ENCODE results near the gene PCCA. TPM values are rescaled to one million over a fixed set of nuclear protein-coding genes. Genes with fewer than 3 reads are reported as not detected.
A peak's percentile ranks its signal among the peaks of the same experiment; 100 is the strongest.

The PCCA gene
- total and polyA plus RNA-seq, 3 experiments from 2014 or later: 6.1 to 9.5 (median 6.2) TPM

- Histone ChIP-seq H3K9me3 (ENCODE audit: low read length) (no peaks in the 10 kb centered on the region), H3K4me3 (ENCODE audit: low read length) (no peak overlapping the region), H3K4me1 (ENCODE audit: insufficient read depth, low read length) (no peaks in the 10 kb centered on the region), H3K36me3 (ENCODE audit: insufficient read depth, low read length) (no peaks in the 10 kb centered on the region), H3K27ac (ENCODE audit: low read depth, low read length) (no peak overlapping the region), H3K27me3 (ENCODE audit: insufficient read depth, low read length, poor library complexity, severe bottlenecking) (no peaks in the 10 kb centered on the region)
- ChIA-PET CTCF (no interaction called here), POLR2A (no interaction called here)
- Mint-ChIP-seq H3K27ac (no peak overlapping the region), H3K4me3 (no peak overlapping the region), H3K36me3 (peaks cover 0 to 7% (median 7%) of the 10 kb centered on the region in 3 donors), H3K27me3 (no peaks in the 10 kb centered on the region), H3K4me1 (peaks cover 7 to 12% (median 8%) of the 10 kb centered on the region in 3 donors), H3K9me3 (no peaks in the 10 kb centered on the region)
- no peak for DNase-seq
Observed at GRCh38 chr13:100465558-100465957, 376.7 kb downstream of the PCCA start.

- H3K4me3 ChIP-seq (ENCODE audit: low read length): no peak overlapping the region
- no peaks in the 10 kb centered on the region for H3K36me3 ChIP-seq (ENCODE audit: insufficient read depth, low read length)
- no peak for DNase-seq
- no peaks in the 10 kb centered on the region for H3K9me3 ChIP-seq (ENCODE audit: low read length)
- Mint-ChIP-seq H3K9me3 (no peaks in the 10 kb centered on the region), H3K4me3 (peak overlapping the region in 3 of 7 donors; percentile 1 to 38 (median 13)), H3K36me3 (peaks cover 0 to 5% (median 2%) of the 10 kb centered on the region in 3 donors), H3K27me3 (peaks cover 0 to 2% of the 10 kb centered on the region in 2 donors), H3K4me1 (peaks cover 17 to 20% (median 20%) of the 10 kb centered on the region in 3 donors), H3K27ac (peak overlapping the region in 4 of 8 donors; percentile 31 to 69 (median 58))
- POLR2A ChIA-PET: no interaction called here
- H3K4me1 ChIP-seq (ENCODE audit: insufficient read depth, low read length): no peaks in the 10 kb centered on the region
- H3K27ac ChIP-seq (ENCODE audit: low read depth, low read length): no peak overlapping the region
- CTCF ChIA-PET: no interaction called here
- no peaks in the 10 kb centered on the region for H3K27me3 ChIP-seq (ENCODE audit: insufficient read depth, low read length, poor library complexity, severe bottlenecking)
Observed at GRCh38 chr13:100470866-100471505, 382.1 kb downstream of the PCCA start.

- Histone ChIP-seq H3K4me1 (ENCODE audit: insufficient read depth, low read length) (no peaks in the 10 kb centered on the region), H3K9me3 (ENCODE audit: low read length) (no peaks in the 10 kb centered on the region), H3K27ac (ENCODE audit: low read depth, low read length) (no peak overlapping the region), H3K27me3 (ENCODE audit: insufficient read depth, low read length, poor library complexity, severe bottlenecking) (no peaks in the 10 kb centered on the region), H3K4me3 (ENCODE audit: low read length) (no peak overlapping the region), H3K36me3 (ENCODE audit: insufficient read depth, low read length) (no peaks in the 10 kb centered on the region)
- no peak overlapping the region for H3K27ac Mint-ChIP-seq
- H3K4me3 Mint-ChIP-seq: no peak overlapping the region
- no peaks in the 10 kb centered on the region for H3K9me3 Mint-ChIP-seq
- peaks cover 0 to 2% of the 10 kb centered on the region in 2 donors for H3K27me3 Mint-ChIP-seq
- H3K4me1 Mint-ChIP-seq: peaks cover 17 to 20% (median 20%) of the 10 kb centered on the region in 3 donors
- ChIA-PET CTCF (no interaction called here), POLR2A (no interaction called here)
- H3K36me3 Mint-ChIP-seq: no peaks in the 10 kb centered on the region
- no peak for DNase-seq
Observed at GRCh38 chr13:100473087-100473486, 384.2 kb downstream of the PCCA start.

GRCh38 chr13:100473501-100474044, 384.7 kb downstream of the PCCA start:
- H3K27ac Mint-ChIP-seq: no peak overlapping the region
- CTCF ChIA-PET: no interaction called here
- no peak overlapping the region for H3K4me3 Mint-ChIP-seq
- H3K9me3 ChIP-seq (ENCODE audit: low read length): no peaks in the 10 kb centered on the region
- peaks cover 17 to 20% (median 20%) of the 10 kb centered on the region in 3 donors for H3K4me1 Mint-ChIP-seq
- H3K27ac ChIP-seq (ENCODE audit: low read depth, low read length): no peak overlapping the region
- H3K4me3 ChIP-seq (ENCODE audit: low read length): no peak overlapping the region
- POLR2A ChIA-PET: no interaction called here
- H3K36me3 Mint-ChIP-seq: no peaks in the 10 kb centered on the region
- H3K9me3 Mint-ChIP-seq: no peaks in the 10 kb centered on the region
- H3K36me3 ChIP-seq (ENCODE audit: insufficient read depth, low read length): no peaks in the 10 kb centered on the region
- peaks cover 0 to 2% of the 10 kb centered on the region in 2 donors for H3K27me3 Mint-ChIP-seq
- no peaks in the 10 kb centered on the region for H3K27me3 ChIP-seq (ENCODE audit: insufficient read depth, low read length, poor library complexity, severe bottlenecking)
- no peak for DNase-seq
- no peaks in the 10 kb centered on the region for H3K4me1 ChIP-seq (ENCODE audit: insufficient read depth, low read length)

GRCh38 chr13:100476963-100477362, 388.1 kb downstream of the PCCA start:
- peaks cover 0 to under 1% (median 0%) of the 10 kb centered on the region in 3 donors for H3K36me3 Mint-ChIP-seq
- CTCF ChIA-PET: no interaction called here
- POLR2A ChIA-PET: no interaction called here
- Histone ChIP-seq H3K4me1 (ENCODE audit: insufficient read depth, low read length) (no peaks in the 10 kb centered on the region), H3K27me3 (ENCODE audit: insufficient read depth, low read length, poor library complexity, severe bottlenecking) (no peaks in the 10 kb centered on the region), H3K9me3 (ENCODE audit: low read length) (no peaks in the 10 kb centered on the region), H3K27ac (ENCODE audit: low read depth, low read length) (no peak overlapping the region), H3K36me3 (ENCODE audit: insufficient read depth, low read length) (no peaks in the 10 kb centered on the region), H3K4me3 (ENCODE audit: low read length) (no peak overlapping the region)
- H3K9me3 Mint-ChIP-seq: no peaks in the 10 kb centered on the region
- peaks cover 0 to under 1% of the 10 kb centered on the region in 2 donors for H3K27me3 Mint-ChIP-seq
- H3K27ac Mint-ChIP-seq: no peak overlapping the region
- H3K4me3 Mint-ChIP-seq: no peak overlapping the region
- no peak for DNase-seq
- peaks cover 1 to 2% (median 1%) of the 10 kb centered on the region in 3 donors for H3K4me1 Mint-ChIP-seq

GRCh38 chr13:100478107-100478809, 389.4 kb downstream of the PCCA start:
- Mint-ChIP-seq H3K27me3 (peaks cover 0 to 1% of the 10 kb centered on the region in 2 donors), H3K36me3 (peaks cover 0 to 4% (median 0%) of the 10 kb centered on the region in 3 donors), H3K4me3 (no peak overlapping the region), H3K27ac (peak overlapping the region in 1 of 8 donors; percentile 86), H3K4me1 (peaks cover 6 to 7% (median 6%) of the 10 kb centered on the region in 3 donors), H3K9me3 (no peaks in the 10 kb centered on the region)
- H3K4me1 ChIP-seq (ENCODE audit: insufficient read depth, low read length): no peaks in the 10 kb centered on the region
- DNase-seq: no peak
- H3K27me3 ChIP-seq (ENCODE audit: insufficient read depth, low read length, poor library complexity, severe bottlenecking): no peaks in the 10 kb centered on the region
- no peak overlapping the region for H3K27ac ChIP-seq (ENCODE audit: low read depth, low read length)
- no peaks in the 10 kb centered on the region for H3K36me3 ChIP-seq (ENCODE audit: insufficient read depth, low read length)
- ChIA-PET POLR2A (no interaction called here), CTCF (no interaction called here)
- H3K4me3 ChIP-seq (ENCODE audit: low read length): no peak overlapping the region
- H3K9me3 ChIP-seq (ENCODE audit: low read length): no peaks in the 10 kb centered on the region

- Histone ChIP-seq H3K27ac (ENCODE audit: low read depth, low read length) (no peak overlapping the region), H3K4me3 (ENCODE audit: low read length) (no peak overlapping the region), H3K4me1 (ENCODE audit: insufficient read depth, low read length) (no peaks in the 10 kb centered on the region), H3K9me3 (ENCODE audit: low read length) (no peaks in the 10 kb centered on the region), H3K27me3 (ENCODE audit: insufficient read depth, low read length, poor library complexity, severe bottlenecking) (no peaks in the 10 kb centered on the region), H3K36me3 (ENCODE audit: insufficient read depth, low read length) (no peaks in the 10 kb centered on the region)
- Mint-ChIP-seq H3K4me3 (no peak overlapping the region), H3K9me3 (no peaks in the 10 kb centered on the region), H3K4me1 (peaks cover 25 to 28% (median 28%) of the 10 kb centered on the region in 3 donors), H3K36me3 (peaks cover 0 to 4% (median 0%) of the 10 kb centered on the region in 3 donors), H3K27ac (no peak overlapping the region), H3K27me3 (peaks cover 0 to 1% of the 10 kb centered on the region in 2 donors)
- ChIA-PET CTCF (no interaction called here), POLR2A (no interaction called here)
- DNase-seq: no peak
Observed at GRCh38 chr13:100480676-100481075, 391.8 kb downstream of the PCCA start.

- Histone ChIP-seq H3K27ac (ENCODE audit: low read depth, low read length) (no peak overlapping the region), H3K36me3 (ENCODE audit: insufficient read depth, low read length) (no peaks in the 10 kb centered on the region), H3K27me3 (ENCODE audit: insufficient read depth, low read length, poor library complexity, severe bottlenecking) (no peaks in the 10 kb centered on the region), H3K9me3 (ENCODE audit: low read length) (no peaks in the 10 kb centered on the region), H3K4me3 (ENCODE audit: low read length) (no peak overlapping the region), H3K4me1 (ENCODE audit: insufficient read depth, low read length) (no peaks in the 10 kb centered on the region)
- ChIA-PET POLR2A (no interaction called here), CTCF (no interaction called here)
- peaks cover 25 to 28% (median 28%) of the 10 kb centered on the region in 3 donors for H3K4me1 Mint-ChIP-seq
- peaks cover 0 to 1% of the 10 kb centered on the region in 2 donors for H3K27me3 Mint-ChIP-seq
- peaks cover 0 to 4% (median 0%) of the 10 kb centered on the region in 3 donors for H3K36me3 Mint-ChIP-seq
- no peaks in the 10 kb centered on the region for H3K9me3 Mint-ChIP-seq
- peak overlapping the region in 4 of 8 donors; percentile 66 to 92 (median 80) for H3K27ac Mint-ChIP-seq
- DNase-seq: no peak
- H3K4me3 Mint-ChIP-seq: no peak overlapping the region
Observed at GRCh38 chr13:100483139-100483538, 394.2 kb downstream of the PCCA start.
